Measurements from ENCODE around the gene MAGI2.

Gene MAGI2

GRCh38 chr7:77982926-77983550 lies 1470.4 kb downstream of the MAGI2 start:
- peaks cover 0 to 3% of the 10 kb centered on the region in 2 experiments for H3K27me3 ChIP-seq (ENCODE audit: control insufficient read depth in 1 of 2, insufficient read depth in 1 of 2, low read length in 2 of 2)
- no peak overlapping the region for H2AFZ ChIP-seq (ENCODE audit: low read depth, low read length)
- no peak overlapping the region for H4K8ac ChIP-seq (ENCODE audit: low read length)
- no peak overlapping the region for H2BK12ac ChIP-seq (ENCODE audit: low read length in 2 of 2)
- no peak overlapping the region for H2BK120ac ChIP-seq (ENCODE audit: low read depth, low read length)
- no peak overlapping the region for H3K27ac ChIP-seq (ENCODE audit: low read length, poor library complexity, severe bottlenecking)
- H3K36me3 ChIP-seq (ENCODE audit: control insufficient read depth in 1 of 2, insufficient read depth in 2 of 2, low read depth in 1 of 2, low read length in 2 of 2) = peaks cover 0 to 3% of the 10 kb centered on the region in 2 experiments
- DNase-seq = peak; percentile 64
- H3K4me1 ChIP-seq (ENCODE audit: control insufficient read depth, insufficient read depth, low read depth, low read length) = no peaks in the 10 kb centered on the region
- H2AK5ac ChIP-seq (ENCODE audit: low read length, severe bottlenecking) = no peak overlapping the region
- no peaks in the 10 kb centered on the region for H3K79me1 ChIP-seq (replicated peaks; ENCODE audit: low read length, poor library complexity, severe bottlenecking)
- no peak overlapping the region for H4K91ac ChIP-seq (ENCODE audit: low read length)
- no peak overlapping the region for H2BK5ac ChIP-seq (ENCODE audit: low read depth, low read length, poor library complexity, severe bottlenecking)
- H3K9ac ChIP-seq (ENCODE audit: low read length) = no peak overlapping the region
- no peak overlapping the region for H3K4me3 ChIP-seq (ENCODE audit: insufficient read depth in 1 of 2, low read depth in 1 of 2, low read length in 2 of 2)
- 51% methylated on average over 5 of the region's 5 CpGs for WGBS
- no peak overlapping the region for H3K23ac ChIP-seq (ENCODE audit: low read length in 2 of 2)
- H3K4me2 ChIP-seq (ENCODE audit: low read length, poor library complexity, severe bottlenecking) = no peak overlapping the region
- H2BK15ac ChIP-seq (ENCODE audit: low read depth, poor library complexity, severe bottlenecking) = no peak overlapping the region
- H3K14ac ChIP-seq (ENCODE audit: low read length in 2 of 2) = no peak overlapping the region
- H3K4ac ChIP-seq (ENCODE audit: low read depth in 1 of 2, low read length in 2 of 2) = no peak overlapping the region
- H3K18ac ChIP-seq (ENCODE audit: low read depth in 1 of 2, low read length in 2 of 2) = no peak overlapping the region
- H3K9me3 ChIP-seq (ENCODE audit: control insufficient read depth, low read length) = no peaks in the 10 kb centered on the region

DNA sequence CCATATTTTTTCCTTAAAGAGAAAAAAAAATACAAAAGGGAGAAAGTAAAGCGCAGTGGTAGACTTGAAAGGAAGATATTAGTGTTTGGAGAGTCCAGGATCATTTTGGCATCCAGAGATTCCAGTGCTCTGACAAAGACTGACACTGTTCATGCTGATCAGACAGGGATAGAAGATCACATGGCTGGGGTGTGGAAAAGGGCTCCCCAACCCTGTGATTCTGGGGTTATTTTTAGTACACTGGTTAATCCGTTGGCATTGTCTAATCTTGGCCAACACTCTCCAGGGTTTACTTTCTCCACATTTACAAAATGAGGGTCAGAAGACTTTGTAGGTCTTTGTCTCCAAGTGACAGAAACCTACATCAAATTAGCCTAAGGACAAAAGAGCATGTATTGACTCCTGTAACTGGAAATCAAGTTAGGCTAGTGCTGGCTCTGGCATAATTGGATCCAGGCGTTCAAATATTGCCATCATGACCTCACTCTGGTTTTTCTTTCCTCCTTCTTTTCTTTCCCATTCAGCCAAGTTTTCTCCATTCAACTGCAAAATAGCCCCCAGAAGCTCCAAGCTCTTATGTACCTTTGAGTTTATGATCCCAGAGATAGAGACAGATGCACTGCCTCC lies 1473.3 kb downstream of the MAGI2 start:
- Histone ChIP-seq H3K14ac (ENCODE audit: low read length in 2 of 2) (no peak overlapping the region), H3K4me3 (ENCODE audit: insufficient read depth in 1 of 2, low read depth in 1 of 2, low read length in 2 of 2) (no peak overlapping the region), H3K27me3 (ENCODE audit: control insufficient read depth in 1 of 2, insufficient read depth in 1 of 2, low read length in 2 of 2) (peaks cover 0 to 3% of the 10 kb centered on the region in 2 experiments), H3K9ac (ENCODE audit: low read length) (no peak overlapping the region), H4K91ac (ENCODE audit: low read length) (no peak overlapping the region), H3K23ac (ENCODE audit: low read length in 2 of 2) (no peak overlapping the region), H4K8ac (ENCODE audit: low read length) (no peak overlapping the region), H2BK15ac (ENCODE audit: low read depth, poor library complexity, severe bottlenecking) (no peak overlapping the region), H2BK12ac (ENCODE audit: low read length in 2 of 2) (no peak overlapping the region), H2BK5ac (ENCODE audit: low read depth, low read length, poor library complexity, severe bottlenecking) (no peak overlapping the region), H2AK5ac (ENCODE audit: low read length, severe bottlenecking) (no peak overlapping the region), H3K79me1 (replicated peaks; ENCODE audit: low read length, poor library complexity, severe bottlenecking) (no peaks in the 10 kb centered on the region), H3K4me1 (ENCODE audit: control insufficient read depth, insufficient read depth, low read depth, low read length) (no peaks in the 10 kb centered on the region), H3K27ac (ENCODE audit: low read length, poor library complexity, severe bottlenecking) (no peak overlapping the region), H2BK120ac (ENCODE audit: low read depth, low read length) (no peak overlapping the region), H2AFZ (ENCODE audit: low read depth, low read length) (no peak overlapping the region), H3K36me3 (ENCODE audit: control insufficient read depth in 1 of 2, insufficient read depth in 2 of 2, low read depth in 1 of 2, low read length in 2 of 2) (peaks cover 0 to under 1% of the 10 kb centered on the region in 2 experiments), H3K18ac (ENCODE audit: low read depth in 1 of 2, low read length in 2 of 2) (no peak overlapping the region), H3K4ac (ENCODE audit: low read depth in 1 of 2, low read length in 2 of 2) (no peak overlapping the region), H3K4me2 (ENCODE audit: low read length, poor library complexity, severe bottlenecking) (no peak overlapping the region), H3K9me3 (ENCODE audit: control insufficient read depth, low read length) (no peaks in the 10 kb centered on the region)
- WGBS = 98% methylated on average over 2 of the region's 3 CpGs
- no peak for DNase-seq

DNA sequence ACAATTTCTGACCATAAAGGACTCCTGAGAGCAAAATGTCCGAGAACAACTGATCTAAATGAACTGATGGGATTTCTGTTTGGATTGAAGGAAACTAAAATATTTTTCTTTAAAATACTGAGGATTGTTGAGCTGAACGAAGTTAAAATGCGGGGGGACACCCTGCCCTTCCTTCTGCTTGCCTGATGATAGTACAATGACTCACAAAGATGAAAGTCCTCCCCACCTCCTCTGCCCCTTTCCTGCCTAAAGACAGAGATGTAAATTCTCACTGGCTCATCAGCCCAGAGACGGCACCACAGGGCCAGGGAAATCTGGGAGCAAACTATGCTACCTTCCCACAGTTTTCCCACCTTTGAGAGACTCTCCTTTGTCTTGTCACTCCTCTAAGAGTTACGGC lies 1474.2 kb downstream of the MAGI2 start:
- Histone ChIP-seq H3K4me2 (ENCODE audit: low read length, poor library complexity, severe bottlenecking) (no peak overlapping the region), H3K79me1 (replicated peaks; ENCODE audit: low read length, poor library complexity, severe bottlenecking) (no peaks in the 10 kb centered on the region), H2BK15ac (ENCODE audit: low read depth, poor library complexity, severe bottlenecking) (no peak overlapping the region), H2BK12ac (ENCODE audit: low read length in 2 of 2) (no peak overlapping the region), H3K23ac (ENCODE audit: low read length in 2 of 2) (no peak overlapping the region), H3K27ac (ENCODE audit: low read length, poor library complexity, severe bottlenecking) (no peak overlapping the region), H2BK5ac (ENCODE audit: low read depth, low read length, poor library complexity, severe bottlenecking) (no peak overlapping the region), H3K14ac (ENCODE audit: low read length in 2 of 2) (no peak overlapping the region), H2AFZ (ENCODE audit: low read depth, low read length) (no peak overlapping the region), H3K4ac (ENCODE audit: low read depth in 1 of 2, low read length in 2 of 2) (no peak overlapping the region), H3K4me3 (ENCODE audit: insufficient read depth in 1 of 2, low read depth in 1 of 2, low read length in 2 of 2) (no peak overlapping the region), H4K8ac (ENCODE audit: low read length) (no peak overlapping the region), H3K27me3 (ENCODE audit: control insufficient read depth in 1 of 2, insufficient read depth in 1 of 2, low read length in 2 of 2) (peaks cover 0 to 3% of the 10 kb centered on the region in 2 experiments), H4K91ac (ENCODE audit: low read length) (no peak overlapping the region), H3K4me1 (ENCODE audit: control insufficient read depth, insufficient read depth, low read depth, low read length) (no peaks in the 10 kb centered on the region), H2AK5ac (ENCODE audit: low read length, severe bottlenecking) (no peak overlapping the region), H3K9ac (ENCODE audit: low read length) (no peak overlapping the region), H3K18ac (ENCODE audit: low read depth in 1 of 2, low read length in 2 of 2) (no peak overlapping the region), H3K36me3 (ENCODE audit: control insufficient read depth in 1 of 2, insufficient read depth in 2 of 2, low read depth in 1 of 2, low read length in 2 of 2) (no peaks in the 10 kb centered on the region), H2BK120ac (ENCODE audit: low read depth, low read length) (no peak overlapping the region), H3K9me3 (ENCODE audit: control insufficient read depth, low read length) (no peaks in the 10 kb centered on the region)
- DNase-seq = no peak
- 62% methylated on average over 4 of the region's 5 CpGs for WGBS

DNA sequence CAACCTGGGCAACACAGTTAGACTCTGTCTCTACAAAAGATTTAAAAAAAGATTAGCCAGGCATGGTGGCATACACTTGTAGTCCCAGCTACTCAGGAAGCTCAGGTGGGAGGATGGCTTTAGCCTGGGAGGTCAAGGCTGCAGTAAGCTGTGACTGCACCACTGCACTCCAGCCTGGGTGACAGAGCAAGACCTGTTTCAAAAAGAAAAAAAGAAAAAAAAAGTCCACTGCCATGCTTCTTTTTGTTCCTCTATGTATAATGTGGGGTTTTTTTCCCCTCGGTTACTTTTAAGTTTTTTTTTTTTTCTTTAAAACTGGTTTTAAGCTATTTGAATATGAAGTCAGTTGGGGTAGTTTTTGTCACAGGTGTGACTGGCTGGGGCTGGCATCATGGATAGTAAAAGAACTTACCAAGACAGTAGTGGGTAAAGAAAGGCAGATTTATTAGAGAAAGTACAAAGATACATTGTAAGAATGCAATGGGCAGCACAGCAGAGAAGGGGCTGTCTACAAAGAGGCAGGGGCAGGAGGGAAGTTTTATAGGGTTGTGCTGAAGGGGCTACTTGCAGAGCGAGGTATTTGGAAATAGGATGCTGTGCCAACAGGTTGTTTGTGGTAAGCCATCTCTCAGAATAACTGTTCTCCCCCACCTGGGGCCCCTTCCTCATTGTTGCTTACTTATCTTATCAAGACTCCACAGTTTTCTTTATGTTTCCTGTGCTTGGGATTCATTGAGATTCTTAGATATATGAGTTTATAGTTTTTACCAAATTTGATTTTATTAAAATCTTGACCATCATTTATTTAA lies 1477.6 kb downstream of the MAGI2 start:
- no peak overlapping the region for H3K23ac ChIP-seq (ENCODE audit: low read length in 2 of 2)
- no peak overlapping the region for H2BK5ac ChIP-seq (ENCODE audit: low read depth, low read length, poor library complexity, severe bottlenecking)
- H3K9ac ChIP-seq (ENCODE audit: low read length) = no peak overlapping the region
- no peak overlapping the region for H3K4ac ChIP-seq (ENCODE audit: low read depth in 1 of 2, low read length in 2 of 2)
- no peak overlapping the region for H2AK5ac ChIP-seq (ENCODE audit: low read length, severe bottlenecking)
- H4K8ac ChIP-seq (ENCODE audit: low read length) = no peak overlapping the region
- H3K79me1 ChIP-seq (replicated peaks; ENCODE audit: low read length, poor library complexity, severe bottlenecking) = no peaks in the 10 kb centered on the region
- no peaks in the 10 kb centered on the region for H3K27me3 ChIP-seq (ENCODE audit: control insufficient read depth in 1 of 2, insufficient read depth in 1 of 2, low read length in 2 of 2)
- no peak overlapping the region for H3K27ac ChIP-seq (ENCODE audit: low read length, poor library complexity, severe bottlenecking)
- no peak overlapping the region for H2BK120ac ChIP-seq (ENCODE audit: low read depth, low read length)
- H3K36me3 ChIP-seq (ENCODE audit: control insufficient read depth in 1 of 2, insufficient read depth in 2 of 2, low read depth in 1 of 2, low read length in 2 of 2) = no peaks in the 10 kb centered on the region
- H3K4me1 ChIP-seq (ENCODE audit: control insufficient read depth, insufficient read depth, low read depth, low read length) = no peaks in the 10 kb centered on the region
- no peak overlapping the region for H2AFZ ChIP-seq (ENCODE audit: low read depth, low read length)
- H4K91ac ChIP-seq (ENCODE audit: low read length) = no peak overlapping the region
- DNase-seq = no peak
- no peak overlapping the region for H2BK12ac ChIP-seq (ENCODE audit: low read length in 2 of 2)
- no peak overlapping the region for H3K4me2 ChIP-seq (ENCODE audit: low read length, poor library complexity, severe bottlenecking)
- no peak overlapping the region for H3K18ac ChIP-seq (ENCODE audit: low read depth in 1 of 2, low read length in 2 of 2)
- H3K9me3 ChIP-seq (ENCODE audit: control insufficient read depth, low read length) = no peaks in the 10 kb centered on the region
- H2BK15ac ChIP-seq (ENCODE audit: low read depth, poor library complexity, severe bottlenecking) = no peak overlapping the region
- H3K4me3 ChIP-seq (ENCODE audit: insufficient read depth in 1 of 2, low read depth in 1 of 2, low read length in 2 of 2) = no peak overlapping the region
- H3K14ac ChIP-seq (ENCODE audit: low read length in 2 of 2) = no peak overlapping the region
- WGBS = 98% methylated on average over 1 of the region's 2 CpGs
